CD14-positive monocyte (primary cell): ENCODE measurements around the gene KRT24. TPM values are rescaled to one million over a fixed set of nuclear protein-coding genes. Genes with fewer than 3 reads are reported as not detected.

ENCODE experiments used
- DNase-seq, 3 donors: peaks; one replicate each; pipeline ENCODE4 v3.0.0-alpha.2; 2011 to 2022
- H2AFZ ChIP-seq: 2 replicates; pipeline ENCODE4 v1.6.0; 2012; ENCODE audit warnings: mild to moderate bottlenecking, low read depth, low read length, inconsistent platforms; ENCODE audit not compliant: insufficient read depth, poor library complexity, severe bottlenecking
- H3K27ac ChIP-seq, 2 donors: 1 replicate in 1 of 2; 2 replicates in 1 of 2; pipeline ENCODE4 v1.5.1; 2012 to 2013; ENCODE audit warnings: low read length in 2 of 2, control low read depth in 1 of 2, inconsistent platforms in 1 of 2, low read depth in 1 of 2, mild to moderate bottlenecking in 1 of 2
- H3K27me3 ChIP-seq, 2 donors: one replicate each; pipeline versions ENCODE4 v1.6.0 to v1.6.1; 2011 to 2013; ENCODE audit warnings: low read length in 2 of 2; ENCODE audit not compliant: control insufficient read depth in 2 of 2, insufficient read depth in 2 of 2
- H3K36me3 ChIP-seq, 2 donors: replicated peaks in 1 of 2; 1 replicate in 1 of 2; 2 replicates in 1 of 2; pipeline versions ENCODE4 v1.5.1 to v1.6.1; 2012 to 2013; ENCODE audit warnings: low read length in 2 of 2, control low read depth in 1 of 2, inconsistent platforms in 1 of 2, mild to moderate bottlenecking in 1 of 2; ENCODE audit not compliant: insufficient read depth in 2 of 2, control insufficient read depth in 1 of 2
- H3K4me1 ChIP-seq, 2 donors: 1 replicate in 1 of 2; 2 replicates in 1 of 2; pipeline versions ENCODE4 v1.5.1 to v1.6.1; 2012 to 2013; ENCODE audit warnings: low read length in 2 of 2, control low read depth in 1 of 2, inconsistent platforms in 1 of 2, mild to moderate bottlenecking in 1 of 2, moderate library complexity in 1 of 2; ENCODE audit not compliant: insufficient read depth in 2 of 2, control insufficient read depth in 1 of 2
- H3K4me2 ChIP-seq: replicated peaks from 2 replicates; pipeline ENCODE3; 2012; ENCODE audit warnings: low read length, moderate library complexity, mild to moderate bottlenecking; ENCODE audit not compliant: poor library complexity, severe bottlenecking; ENCODE audit errors: extremely low read depth
- H3K4me3 ChIP-seq, 3 experiments: fragments of 200-600 bp in 1 of 3; sonication (generic) in 1 of 3; replicated peaks in 1 of 3; 1 replicate in 2 of 3; 2 replicates in 1 of 3; pipeline ENCODE4 v1.5.1; 2011 to 2013; ENCODE audit warnings: low read length in 3 of 3, mild to moderate bottlenecking in 3 of 3, control low read depth in 2 of 3, low read depth in 2 of 3, inconsistent platforms in 1 of 3, moderate library complexity in 1 of 3
- H3K79me2 ChIP-seq: 2 replicates; pipeline ENCODE4 v1.6.0; 2012; ENCODE audit warnings: mild to moderate bottlenecking, control low read depth, inconsistent platforms, low read length, moderate library complexity; ENCODE audit not compliant: insufficient read depth
- H3K9ac ChIP-seq: 2 replicates; pipeline ENCODE4 v1.6.0; 2017; ENCODE audit warnings: low read length, mild to moderate bottlenecking; ENCODE audit not compliant: insufficient read depth, poor library complexity, severe bottlenecking
- H3K9me3 ChIP-seq, 2 donors: replicated peaks in 1 of 2; 1 replicate in 1 of 2; 2 replicates in 1 of 2; pipeline versions ENCODE4 v1.5.1 to v1.6.1; 2012 to 2013; ENCODE audit warnings: low read length in 2 of 2, control low read depth in 1 of 2; ENCODE audit not compliant: control insufficient read depth in 1 of 2, insufficient read depth in 1 of 2
- H4K20me1 ChIP-seq: 2 replicates; pipeline ENCODE4 v1.6.0; 2012; ENCODE audit warnings: mild to moderate bottlenecking, low read length, control low read depth, moderate library complexity; ENCODE audit not compliant: insufficient read depth
- H3K27ac Mint-ChIP-seq, 7 donors: one replicate each; pipeline ENCODE4 v1.8.0; 2020; ENCODE audit warnings: mild to moderate bottlenecking in 7 of 7, mixed read lengths in 7 of 7, moderate library complexity in 6 of 7, inconsistent platforms in 2 of 7
- H3K27me3 Mint-ChIP-seq, 3 donors: one replicate each; pipeline ENCODE4 v1.8.0; 2021 to 2022; ENCODE audit warnings: low read depth in 3 of 3, mild to moderate bottlenecking in 3 of 3, mixed read lengths in 3 of 3, moderate library complexity in 3 of 3, inconsistent platforms in 1 of 3
- H3K36me3 Mint-ChIP-seq, 2 donors: one replicate each; pipeline ENCODE4 v1.8.0; 2020; ENCODE audit warnings: mixed read lengths in 2 of 2, inconsistent platforms in 1 of 2, mild to moderate bottlenecking in 1 of 2
- H3K4me1 Mint-ChIP-seq: one replicate; pipeline ENCODE4 v1.8.0; 2020; ENCODE audit warnings: mild to moderate bottlenecking, mixed read lengths
- H3K4me3 Mint-ChIP-seq, 2 donors: one replicate each; pipeline ENCODE4 v1.8.0; 2020; ENCODE audit warnings: mild to moderate bottlenecking in 2 of 2, mixed read lengths in 2 of 2, moderate library complexity in 1 of 2
- H3K9me3 Mint-ChIP-seq, 7 donors: one replicate each; pipeline ENCODE4 v1.8.0; 2020 to 2022; ENCODE audit warnings: mixed read lengths in 7 of 7, mild to moderate bottlenecking in 6 of 7, moderate library complexity in 6 of 7, inconsistent platforms in 2 of 7
- CTCF ChIP-seq: fragments of 200-600 bp; IDR thresholded peaks from one replicate; pipeline ENCODE4 v1.8.0; 2022; ENCODE audit warnings: antibody characterized with exemption, mild to moderate bottlenecking
- WGBS: methylation state at CpG from one replicate; pipeline ENCODE4 v1.1.5; 2013; ENCODE audit warnings: missing lambda C conversion rate; ENCODE audit not compliant: insufficient coverage; 5-methylcytosine and 5-hydroxymethylcytosine counted together
- intact Hi-C, 2 donors: fragments of 100-400 bp; cut with micrococcal nuclease; formaldehyde crosslinking; loops; one replicate each; pipeline versions ENCODE4 v1.15.0 to v1.15.1; 2023
- polyA plus RNA-seq, 3 donors: library from polyadenylated mRNA; depleted of rRNA in 1 of 3; unstranded in 2 of 3; stranded (reverse) in 1 of 3; fragments of 300-500 nt in 2 of 3; fragments of >200 nt in 1 of 3; fragmentation: Illumina TruSeq in 2 of 3; gene quantifications; 1 replicate in 2 of 3; 2 replicates in 1 of 3; pipeline ENCODE4 v1.2.3, GENCODE V29; 2012 to 2021

KRT24 gene
- polyA plus RNA-seq, 3 donors = not detected

GRCh38 chr17:40724656-40725055 is 21.1 kb upstream of the KRT24 start:
- DNase-seq = no peak
- peaks cover 0 to 4% (median 2%) of the 10 kb centered on the region in 7 donors for H3K9me3 Mint-ChIP-seq
- H3K4me3 Mint-ChIP-seq = no peak overlapping the region
- H3K36me3 Mint-ChIP-seq = no peaks in the 10 kb centered on the region
- Histone ChIP-seq H3K27me3 (peaks cover 6 to 7% of the 10 kb centered on the region in 2 donors), H3K9me3 (no peaks in the 10 kb centered on the region), H3K27ac (no peak overlapping the region), H3K79me2 (no peaks in the 10 kb centered on the region), H3K36me3 (no peaks in the 10 kb centered on the region), H3K4me1 (no peaks in the 10 kb centered on the region), H4K20me1 (no peaks in the 10 kb centered on the region), H3K4me3 (no peak overlapping the region), H3K9ac (no peak overlapping the region), H2AFZ (no peak overlapping the region), H3K4me2 (no peak overlapping the region)
- no peak for TF ChIP-seq CTCF
- no peak overlapping the region for H3K27ac Mint-ChIP-seq
- intact Hi-C loops = no loop called here
- 67% methylated on average over 1 of the region's 1 CpG for WGBS
- H3K27me3 Mint-ChIP-seq = peaks cover 11 to 28% (median 22%) of the 10 kb centered on the region in 3 donors
- no peaks in the 10 kb centered on the region for H3K4me1 Mint-ChIP-seq

- Mint-ChIP-seq H3K4me1 (no peaks in the 10 kb centered on the region), H3K27ac (no peak overlapping the region), H3K9me3 (peaks cover 0 to 4% (median 2%) of the 10 kb centered on the region in 7 donors), H3K27me3 (peaks cover 11 to 30% (median 29%) of the 10 kb centered on the region in 3 donors), H3K4me3 (no peak overlapping the region), H3K36me3 (no peaks in the 10 kb centered on the region)
- intact Hi-C loops = no loop called here
- Histone ChIP-seq H3K9me3 (no peaks in the 10 kb centered on the region), H2AFZ (no peak overlapping the region), H3K27me3 (peaks cover 6 to 7% of the 10 kb centered on the region in 2 donors), H3K9ac (no peak overlapping the region), H3K4me1 (no peaks in the 10 kb centered on the region), H4K20me1 (no peaks in the 10 kb centered on the region), H3K27ac (no peak overlapping the region), H3K79me2 (no peaks in the 10 kb centered on the region), H3K4me3 (no peak overlapping the region), H3K4me2 (no peak overlapping the region), H3K36me3 (no peaks in the 10 kb centered on the region)
- no peak for DNase-seq
- no CpG with 5 or more reads among the region's 1 CpG for WGBS
- TF ChIP-seq CTCF = no peak
Measured at GRCh38 chr17:40722241-40722640, 18.7 kb upstream of the KRT24 start.
